GM15510 (cell line): Measurements from ENCODE around the gene LETMD1.

Experiments used
- POLR2A ChIP-seq: IDR thresholded peaks from 3 replicates; pipeline ENCODE4 v1.6.1; 2011; ENCODE audit warnings: borderline replicate concordance; ENCODE audit not compliant: insufficient read length; ENCODE audit errors: extremely low read depth

The LETMD1 gene

DNA sequence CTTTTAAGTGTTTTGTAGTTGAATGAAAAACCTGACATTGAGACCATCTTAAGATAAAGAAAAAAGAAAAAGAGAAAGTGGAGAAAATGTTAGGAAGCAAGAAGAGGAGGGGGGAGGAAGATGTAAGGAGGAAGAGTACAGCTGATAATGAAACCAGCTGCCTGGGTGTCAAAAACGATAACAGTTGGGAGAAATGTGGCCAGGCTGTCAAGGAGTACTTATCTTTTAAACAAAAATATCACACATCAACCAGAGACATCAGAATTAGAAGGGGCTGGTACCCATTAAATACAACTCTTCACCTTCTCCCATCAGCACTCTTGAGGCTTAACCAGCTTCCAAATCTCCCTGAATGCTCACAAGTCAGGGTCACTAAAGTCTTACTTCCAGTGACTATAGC lies 26.4 kb upstream of the LETMD1 start:
- no peak for TF ChIP-seq POLR2A

- no peak for TF ChIP-seq POLR2A
These were observed 24.3 kb upstream of the LETMD1 start for GRCh38 chr12:51023625-51024382.

- TF ChIP-seq POLR2A: no peak
These were observed 22.7 kb upstream of the LETMD1 start for GRCh38 chr12:51025338-51025835.

- peak; percentile 80 for TF ChIP-seq POLR2A
These were observed 22.1 kb upstream of the LETMD1 start, which contains the start of gene SLC11A2 for GRCh38 chr12:51025836-51026638. TSS of gene SLC11A2 (minus strand) at chr12:51026384. CDS start at chr12:51010728, 15,656 bp downstream.

- TF ChIP-seq POLR2A: no peak
These were observed 20.7 kb upstream of the LETMD1 start for GRCh38 chr12:51027342-51027835.

DNA sequence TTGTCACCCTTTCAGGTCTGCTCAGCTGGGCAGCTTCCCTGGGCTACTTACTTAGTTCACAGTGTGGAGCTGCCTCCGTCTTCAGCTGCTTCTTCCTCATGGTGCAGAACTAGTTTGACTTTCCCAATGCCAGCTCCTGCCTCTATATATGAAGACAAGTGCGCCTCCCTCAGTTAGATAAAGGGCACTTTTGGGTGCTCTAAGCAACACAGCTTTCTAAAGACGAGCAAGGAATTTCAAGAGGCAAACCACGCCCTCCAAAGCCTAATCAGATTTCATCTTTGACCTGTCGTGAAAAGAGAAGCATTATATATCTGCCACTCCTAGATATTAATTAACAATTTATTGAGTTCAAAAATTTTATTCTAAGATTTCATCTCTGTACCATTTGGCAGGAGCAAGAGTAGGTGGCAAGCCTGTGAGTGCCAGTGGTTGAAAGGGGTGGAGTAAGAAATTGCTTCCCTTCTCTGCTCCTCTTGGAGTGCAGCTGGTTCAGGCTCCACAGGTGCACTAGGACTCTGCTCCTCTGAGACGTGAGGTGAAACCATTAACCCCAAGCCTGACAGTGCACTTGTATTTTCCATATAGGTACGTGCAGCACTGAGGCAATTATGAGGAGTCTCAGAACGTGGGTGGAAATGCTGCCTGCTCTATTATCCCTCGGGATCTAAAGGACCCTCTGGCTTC lies 19.9 kb upstream of the LETMD1 start:
- no peak for TF ChIP-seq POLR2A

DNA sequence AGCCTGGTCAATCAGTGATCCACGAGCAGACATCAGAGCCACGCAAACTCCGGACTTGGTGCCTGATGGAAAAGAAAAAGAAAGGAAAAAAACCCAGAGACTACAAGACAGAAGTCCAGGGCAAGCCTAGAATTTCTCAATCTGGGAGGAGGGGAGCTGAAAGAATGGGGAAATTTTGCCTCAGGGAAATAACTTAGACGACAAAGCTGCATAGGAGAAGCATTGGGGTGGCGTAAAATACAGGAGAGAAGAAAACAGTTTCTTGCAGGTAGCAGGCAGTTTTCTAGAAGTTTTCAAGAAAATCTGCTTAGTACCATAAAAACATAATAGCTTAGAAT lies 19.3 kb upstream of the LETMD1 start:
- no peak for TF ChIP-seq POLR2A

GRCh38 chr12:51033048-51033447 lies 15.1 kb upstream of the LETMD1 start:
- TF ChIP-seq POLR2A: no peak

GRCh38 chr12:51033457-51034089 lies 14.6 kb upstream of the LETMD1 start:
- no peak for TF ChIP-seq POLR2A

DNA sequence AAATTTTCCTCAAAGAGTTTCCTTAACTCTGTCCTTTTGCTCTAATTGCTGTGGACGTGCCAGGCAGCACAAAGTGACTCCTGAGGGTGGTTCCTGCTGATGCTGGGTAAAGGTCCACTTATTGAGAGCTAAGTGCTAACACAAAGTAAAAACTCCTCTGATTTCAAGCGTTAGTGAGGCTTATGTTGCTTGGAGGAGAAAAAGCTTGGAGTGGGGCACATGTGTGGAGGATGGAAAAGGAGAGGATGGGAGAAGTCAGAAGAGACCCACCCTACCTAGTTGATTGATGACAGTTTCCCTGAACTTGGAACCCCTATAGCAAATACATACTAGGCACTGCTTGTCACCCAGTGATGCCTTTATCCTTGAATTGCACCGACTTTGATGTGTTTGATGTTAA lies 11.8 kb upstream of the LETMD1 start:
- TF ChIP-seq POLR2A: no peak

DNA sequence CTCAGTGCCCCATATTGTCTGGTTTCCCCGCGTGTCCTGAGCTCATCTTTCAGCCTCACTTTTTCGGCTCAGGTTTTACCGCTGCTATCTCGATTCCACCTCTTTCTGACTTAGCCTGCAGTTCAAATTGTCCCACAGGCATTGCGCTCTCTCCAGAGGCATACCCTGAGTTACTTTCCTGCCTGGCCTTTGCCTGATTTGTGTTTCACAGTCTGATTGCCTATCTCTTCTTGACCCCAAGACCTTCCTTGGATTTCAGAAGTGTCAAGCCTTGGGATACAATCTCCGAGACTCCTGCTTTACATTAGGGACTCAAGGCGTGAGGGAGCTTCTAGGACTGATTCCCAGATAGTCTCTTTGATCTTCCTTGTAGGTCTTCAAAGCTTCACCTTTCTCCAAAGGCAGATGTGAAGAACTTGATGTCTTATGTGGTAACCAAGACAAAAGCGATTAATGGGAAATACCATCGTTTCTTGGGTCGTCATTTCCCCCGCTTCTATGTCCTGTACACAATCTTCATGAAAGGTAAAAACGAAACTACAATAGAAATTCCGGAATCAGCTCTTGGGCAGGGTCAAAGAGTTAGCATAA lies 629 bp downstream of the LETMD1 start:
- TF ChIP-seq POLR2A: no peak

- TF ChIP-seq POLR2A: no peak
These were observed 1.4 kb downstream of the LETMD1 start for GRCh38 chr12:51049525-51049924.

DNA sequence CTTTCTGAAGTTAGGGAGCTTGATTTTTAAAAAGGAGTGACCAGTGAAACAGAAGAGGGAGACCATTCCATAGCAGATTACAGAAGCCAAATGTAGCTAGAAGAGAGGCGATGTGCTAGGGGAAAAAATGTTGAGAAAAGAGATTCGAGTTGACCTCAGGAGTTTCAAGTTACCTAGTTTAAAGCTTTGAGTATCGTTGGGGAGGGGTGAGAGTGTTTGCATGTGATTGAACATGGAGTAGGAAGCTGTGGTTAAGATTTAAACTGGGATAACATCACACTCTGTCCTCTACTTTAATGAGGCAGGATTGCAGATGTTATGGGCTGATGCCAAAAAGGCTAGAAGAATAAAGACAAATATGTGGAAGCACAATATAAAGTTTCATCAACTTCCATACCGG lies 3.7 kb downstream of the LETMD1 start:
- no peak for TF ChIP-seq POLR2A

- no peak for TF ChIP-seq POLR2A
These were observed 6.9 kb downstream of the LETMD1 start for GRCh38 chr12:51055060-51055459.
